HG02798 (cell line): Measurements from ENCODE around the gene CHRDL1.
"Not testable (repeated sequence)": the region's sequence is repeated elsewhere in the genome, so short reads cannot be mapped to it uniquely, and the experiment has no call there.

Experiments
- ATAC-seq: cut with Tn5 transposase; IDR thresholded peaks from one replicate; pipeline ENCODE4 v1.9.1; 2021; ENCODE audit warnings: mild to moderate bottlenecking; ENCODE audit not compliant: unreplicated experiment, poor library complexity

CHRDL1 gene

GRCh38 chrX:110795645-110796406, at the start of gene CHRDL1:
CHRDL1 (minus strand) TSS chrX:110795817; CDS start chrX:110792181, 3,636 bp downstream.
- no peak for ATAC-seq

- ATAC-seq = no peak
Measured at GRCh38 chrX:110836982-110837381, 41.4 kb upstream of the CHRDL1 start.

GRCh38 chrX:110836451-110836850, 40.8 kb upstream of the CHRDL1 start:
- ATAC-seq = no peak

- ATAC-seq = no peak
Measured at GRCh38 chrX:110836001-110836400, 40.4 kb upstream of the CHRDL1 start.

GRCh38 chrX:110825972-110826371, 30.4 kb upstream of the CHRDL1 start:
- no peak for ATAC-seq

- not testable (repeated sequence) for ATAC-seq
Measured at GRCh38 chrX:110816543-110816942, 20.9 kb upstream of the CHRDL1 start.

- no peak for ATAC-seq
Measured at GRCh38 chrX:110806145-110806544, 10.5 kb upstream of the CHRDL1 start.

GRCh38 chrX:110805303-110805702, 9.7 kb upstream of the CHRDL1 start:
- ATAC-seq = no peak

- no peak for ATAC-seq
Measured at GRCh38 chrX:110804446-110804845, 8.8 kb upstream of the CHRDL1 start.

- no peak for ATAC-seq
Measured at GRCh38 chrX:110803506-110803905, 7.9 kb upstream of the CHRDL1 start.

- ATAC-seq = no peak
Measured at GRCh38 chrX:110796407-110796697, 735 bp upstream of the CHRDL1 start.

GRCh38 chrX:110794601-110795000, 1.0 kb downstream of the CHRDL1 start:
- no peak for ATAC-seq

GRCh38 chrX:110791071-110791470, 4.5 kb downstream of the CHRDL1 start:
- ATAC-seq = no peak

GRCh38 chrX:110786486-110786885, 9.1 kb downstream of the CHRDL1 start:
- no peak for ATAC-seq

GRCh38 chrX:110759785-110760184, 35.8 kb downstream of the CHRDL1 start:
- no peak for ATAC-seq

GRCh38 chrX:110758781-110759422, 36.7 kb downstream of the CHRDL1 start:
- ATAC-seq = no peak

GRCh38 chrX:110755611-110756010, 40.0 kb downstream of the CHRDL1 start:
- ATAC-seq = no peak

- no peak for ATAC-seq
Measured at GRCh38 chrX:110755061-110755460, 40.6 kb downstream of the CHRDL1 start.

GRCh38 chrX:110750526-110751189, 45.0 kb downstream of the CHRDL1 start:
- ATAC-seq = no peak

- no peak for ATAC-seq
Measured at GRCh38 chrX:110748256-110748806, 47.3 kb downstream of the CHRDL1 start.

GRCh38 chrX:110746014-110746413, 49.6 kb downstream of the CHRDL1 start:
- ATAC-seq = no peak
